SK-N-SH (cell line): ENCODE data around the gene MYLK3. TPM values are rescaled to one million over a fixed set of nuclear protein-coding genes. Genes with fewer than 3 reads are reported as not detected.

Experiments
- CTCF ChIA-PET: fragments of 300-600, 350-600 bp; formaldehyde crosslinking; extraction: SDS; loops from one replicate; lab custom pipeline; 2021; lab: Yijun Ruan, JAX
- POLR2A ChIA-PET: fragments of 350-600 bp; sonication (Branson Sonifier 250); formaldehyde crosslinking; extraction: SDS; loops from one replicate; lab custom pipeline; 2020; ENCODE audit warnings: antibody characterized with exemption, inconsistent platforms; lab: Yijun Ruan, JAX
- DNase-seq: peaks from one replicate; pipeline ENCODE4 v3.0.0; 2012
- H2AFZ ChIP-seq: fragments of 200-600 bp; sonication (generic); 2 replicates; pipeline ENCODE4 v1.8.1; 2016; ENCODE audit warnings: antibody characterized with exemption, mild to moderate bottlenecking, low read depth
- H3F3A ChIP-seq: fragments of 200-600 bp; sonication (generic); replicated peaks from 2 replicates; pipeline ENCODE3; 2016; ENCODE audit warnings: antibody characterized with exemption, mild to moderate bottlenecking; ENCODE audit not compliant: insufficient read depth
- H3K27ac ChIP-seq, 2 experiments: fragments of 200-500 bp in 1 of 2; fragments of 200-600 bp in 1 of 2; sonication (Bioruptor generic) in 1 of 2; sonication (generic), shearing (Covaris generic) in 1 of 2; 2 replicates each; pipeline versions ENCODE4 v1.5.1 to v1.6.1; 2014 to 2016; ENCODE audit warnings: low read depth in 2 of 2, inconsistent platforms in 1 of 2, low read length in 1 of 2, mild to moderate bottlenecking in 1 of 2, mixed read lengths in 1 of 2
- H3K27me3 ChIP-seq: fragments of 200-600 bp; sonication (generic), shearing (Covaris generic); 2 replicates; pipeline ENCODE4 v1.6.1; 2016; ENCODE audit warnings: mixed run types; ENCODE audit not compliant: insufficient read depth
- H3K36me3 ChIP-seq, 2 experiments: fragments of 200-500 bp in 1 of 2; fragments of 200-600 bp in 1 of 2; sonication (Bioruptor generic) in 1 of 2; sonication (generic) in 1 of 2; replicated peaks in 1 of 2; 2 replicates each; pipeline versions ENCODE3 to v1.5.1; 2014 to 2016; ENCODE audit warnings: low read length in 1 of 2, mild to moderate bottlenecking in 1 of 2; ENCODE audit not compliant: insufficient read depth in 2 of 2, control insufficient read depth in 1 of 2
- H3K4me1 ChIP-seq, 2 experiments: fragments of 200-500 bp in 1 of 2; fragments of 200-600 bp in 1 of 2; sonication (Bioruptor generic) in 1 of 2; sonication (generic), shearing (Covaris generic) in 1 of 2; 2 replicates each; pipeline versions ENCODE4 v1.5.1 to v1.6.1; 2014 to 2016; ENCODE audit warnings: low read depth in 1 of 2, low read length in 1 of 2, mixed run types in 1 of 2; ENCODE audit not compliant: insufficient read depth in 2 of 2, control insufficient read depth in 1 of 2
- H3K4me2 ChIP-seq: fragments of 200-600 bp; sonication (generic), shearing (Covaris generic); 2 replicates; pipeline ENCODE4 v1.6.1; 2017; ENCODE audit warnings: mixed run types
- H3K4me3 ChIP-seq, 2 experiments: fragments of 200-500 bp in 1 of 2; fragments of 200-600 bp in 1 of 2; sonication (Bioruptor generic) in 1 of 2; sonication (generic), shearing (Covaris generic) in 1 of 2; 2 replicates each; pipeline versions ENCODE4 v1.5.1 to v1.8.1; 2014 to 2016; ENCODE audit warnings: low read depth in 2 of 2, inconsistent platforms in 1 of 2, low read length in 1 of 2, mild to moderate bottlenecking in 1 of 2, mixed read lengths in 1 of 2, moderate library complexity in 1 of 2
- H3K79me2 ChIP-seq: fragments of 200-600 bp; sonication (generic); 2 replicates; pipeline ENCODE4 v1.8.1; 2017; ENCODE audit warnings: mild to moderate bottlenecking; ENCODE audit not compliant: insufficient read depth
- H3K9ac ChIP-seq: fragments of 200-600 bp; sonication (generic); 2 replicates; pipeline ENCODE4 v1.6.1; 2017; ENCODE audit warnings: mixed run types
- H3K9me2 ChIP-seq: fragments of 200-600 bp; sonication (generic); 2 replicates; pipeline ENCODE4 v1.6.1; 2017; ENCODE audit warnings: mixed run types
- H3K9me3 ChIP-seq: fragments of 200-600 bp; sonication (generic); 2 replicates; pipeline ENCODE4 v1.6.1; 2017; ENCODE audit warnings: mixed run types, mild to moderate bottlenecking, moderate library complexity
- H4K20me1 ChIP-seq: fragments of 200-600 bp; sonication (generic); 2 replicates; pipeline ENCODE4 v1.6.1; 2017; ENCODE audit warnings: mild to moderate bottlenecking, mixed run types; ENCODE audit not compliant: insufficient read depth
- ELF1 ChIP-seq: IDR thresholded peaks from 2 replicates; pipeline ENCODE4 v1.4.0; 2012
- FOSL2 ChIP-seq: IDR thresholded peaks from 2 replicates; pipeline ENCODE4 v1.4.0; 2012; ENCODE audit warnings: low read depth, mild to moderate bottlenecking, moderate library complexity, borderline replicate concordance
- FOXM1 ChIP-seq: IDR thresholded peaks from 2 replicates; pipeline ENCODE4 v1.4.0; 2012; ENCODE audit warnings: low read depth, mild to moderate bottlenecking
- GABPA ChIP-seq: IDR thresholded peaks from 2 replicates; pipeline ENCODE4 v1.4.0; 2012; ENCODE audit warnings: low read depth, mild to moderate bottlenecking
- MXI1 ChIP-seq: IDR thresholded peaks from 2 replicates; pipeline ENCODE4 v1.6.1; 2012; ENCODE audit warnings: mild to moderate bottlenecking, low read depth, low read length, improper control_type of control experiment
- NFIC ChIP-seq: IDR thresholded peaks from 2 replicates; pipeline ENCODE4 v1.4.0; 2012; ENCODE audit warnings: borderline replicate concordance
- POLR2AphosphoS5 ChIP-seq: IDR thresholded peaks from 2 replicates; pipeline ENCODE4 v1.6.1; 2012; ENCODE audit warnings: low read depth, low read length
- RCOR1 ChIP-seq: fragments of 150-350 bp; IDR thresholded peaks from 2 replicates; pipeline ENCODE4 v1.6.1; 2017; ENCODE audit warnings: antibody characterized with exemption, low read length
- SIN3A ChIP-seq: IDR thresholded peaks from 2 replicates; pipeline ENCODE4 v1.6.1; 2012; ENCODE audit warnings: low read depth, mild to moderate bottlenecking, low read length, moderate library complexity, borderline replicate concordance
- SMC3 ChIP-seq: IDR thresholded peaks from 2 replicates; pipeline ENCODE4 v1.6.1; 2012; ENCODE audit warnings: low read depth, low read length, improper control_type of control experiment
- TAF1 ChIP-seq: IDR thresholded peaks from 2 replicates; pipeline ENCODE4 v1.6.1; 2012; ENCODE audit warnings: low read depth, mild to moderate bottlenecking, low read length, moderate library complexity, borderline replicate concordance
- WGBS: methylation state at CpG from one replicate; pipeline ENCODE4 v1.1.6; 2017; ENCODE audit warnings: low lambda C conversion rate; 5-methylcytosine and 5-hydroxymethylcytosine counted together
- polyA plus RNA-seq, 3 experiments: library from polyadenylated mRNA; depleted of rRNA; stranded (reverse); fragments of >200 nt; gene quantifications; 2 replicates each; pipeline ENCODE4 v1.2.3, GENCODE V29; 2012
- TF ChIP-seq, protein P1 (sequence below): IDR thresholded peaks from 2 replicates; pipeline ENCODE4 v1.6.1; 2012; ENCODE audit warnings: mild to moderate bottlenecking, low read depth, low read length, moderate library complexity
- TF ChIP-seq, protein P2 (sequence below): IDR thresholded peaks from 2 replicates; pipeline ENCODE4 v1.4.0; 2012; ENCODE audit warnings: low read depth, borderline replicate concordance
- TF ChIP-seq, protein P3 (sequence below): fragments of 150-350 bp; IDR thresholded peaks from 2 replicates; pipeline ENCODE4 v1.6.1; 2016; ENCODE audit warnings: mild to moderate bottlenecking, low read depth, low read length
- TF ChIP-seq, protein P4 (sequence below): fragments of 200-600 bp; sonication (generic); IDR thresholded peaks from 2 replicates; pipeline ENCODE4 v1.6.1; 2017; ENCODE audit warnings: antibody characterized with exemption, mild to moderate bottlenecking, moderate library complexity

The MYLK3 gene
- polyA plus RNA-seq, 1 of the 3 experiments (the other 2 are of a cell fraction) = 0.05 TPM

DNA sequence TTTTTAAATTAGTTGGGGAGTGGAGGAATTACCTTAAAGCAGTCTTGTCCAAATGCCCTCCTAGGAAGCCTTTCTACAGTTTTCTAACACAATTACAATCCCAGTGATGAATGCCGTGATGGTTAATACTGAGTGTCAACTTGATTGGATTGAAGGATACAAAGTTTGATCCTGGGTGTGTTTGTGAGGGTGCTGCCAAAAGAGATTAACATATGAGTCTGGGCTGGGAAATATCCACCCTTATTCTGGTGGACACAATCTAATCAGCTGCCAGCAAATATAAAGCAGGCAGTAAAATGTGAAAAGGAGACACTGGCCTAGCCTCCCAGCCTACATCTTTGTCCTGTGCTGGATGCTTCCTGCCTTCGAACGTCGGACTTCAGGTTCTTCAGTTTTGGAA is 46.5 kb downstream of the MYLK3 start:
- peaks cover 9 to 12% of the 10 kb centered on the region in 2 experiments for H3K36me3 ChIP-seq
- H3K4me3 ChIP-seq = no peak overlapping the region
- no peaks in the 10 kb centered on the region for H3K4me1 ChIP-seq
- H3K27me3 ChIP-seq = no peaks in the 10 kb centered on the region
- H3K4me2 ChIP-seq = no peak overlapping the region
- no peaks in the 10 kb centered on the region for H3K79me2 ChIP-seq
- ChIA-PET POLR2A (no interaction called here), CTCF (interaction anchor here (1.4 to 3.1 kb wide), 2 partner anchors 9 to 12 kb away, joined by 5 to 12 read pairs; partner anchors contain the start of gene ORC6)
- no peak overlapping the region for H3K9ac ChIP-seq
- no peaks in the 10 kb centered on the region for H4K20me1 ChIP-seq
- no peak for TF ChIP-seq GABPA
- TF ChIP-seq, protein P1, sequence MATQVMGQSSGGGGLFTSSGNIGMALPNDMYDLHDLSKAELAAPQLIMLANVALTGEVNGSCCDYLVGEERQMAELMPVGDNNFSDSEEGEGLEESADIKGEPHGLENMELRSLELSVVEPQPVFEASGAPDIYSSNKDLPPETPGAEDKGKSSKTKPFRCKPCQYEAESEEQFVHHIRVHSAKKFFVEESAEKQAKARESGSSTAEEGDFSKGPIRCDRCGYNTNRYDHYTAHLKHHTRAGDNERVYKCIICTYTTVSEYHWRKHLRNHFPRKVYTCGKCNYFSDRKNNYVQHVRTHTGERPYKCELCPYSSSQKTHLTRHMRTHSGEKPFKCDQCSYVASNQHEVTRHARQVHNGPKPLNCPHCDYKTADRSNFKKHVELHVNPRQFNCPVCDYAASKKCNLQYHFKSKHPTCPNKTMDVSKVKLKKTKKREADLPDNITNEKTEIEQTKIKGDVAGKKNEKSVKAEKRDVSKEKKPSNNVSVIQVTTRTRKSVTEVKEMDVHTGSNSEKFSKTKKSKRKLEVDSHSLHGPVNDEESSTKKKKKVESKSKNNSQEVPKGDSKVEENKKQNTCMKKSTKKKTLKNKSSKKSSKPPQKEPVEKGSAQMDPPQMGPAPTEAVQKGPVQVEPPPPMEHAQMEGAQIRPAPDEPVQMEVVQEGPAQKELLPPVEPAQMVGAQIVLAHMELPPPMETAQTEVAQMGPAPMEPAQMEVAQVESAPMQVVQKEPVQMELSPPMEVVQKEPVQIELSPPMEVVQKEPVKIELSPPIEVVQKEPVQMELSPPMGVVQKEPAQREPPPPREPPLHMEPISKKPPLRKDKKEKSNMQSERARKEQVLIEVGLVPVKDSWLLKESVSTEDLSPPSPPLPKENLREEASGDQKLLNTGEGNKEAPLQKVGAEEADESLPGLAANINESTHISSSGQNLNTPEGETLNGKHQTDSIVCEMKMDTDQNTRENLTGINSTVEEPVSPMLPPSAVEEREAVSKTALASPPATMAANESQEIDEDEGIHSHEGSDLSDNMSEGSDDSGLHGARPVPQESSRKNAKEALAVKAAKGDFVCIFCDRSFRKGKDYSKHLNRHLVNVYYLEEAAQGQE = no peak
- TF ChIP-seq, protein P2, sequence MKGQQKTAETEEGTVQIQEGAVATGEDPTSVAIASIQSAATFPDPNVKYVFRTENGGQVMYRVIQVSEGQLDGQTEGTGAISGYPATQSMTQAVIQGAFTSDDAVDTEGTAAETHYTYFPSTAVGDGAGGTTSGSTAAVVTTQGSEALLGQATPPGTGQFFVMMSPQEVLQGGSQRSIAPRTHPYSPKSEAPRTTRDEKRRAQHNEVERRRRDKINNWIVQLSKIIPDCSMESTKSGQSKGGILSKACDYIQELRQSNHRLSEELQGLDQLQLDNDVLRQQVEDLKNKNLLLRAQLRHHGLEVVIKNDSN = no peak
- TF ChIP-seq MXI1 = no peak
- TF ChIP-seq, protein P3, sequence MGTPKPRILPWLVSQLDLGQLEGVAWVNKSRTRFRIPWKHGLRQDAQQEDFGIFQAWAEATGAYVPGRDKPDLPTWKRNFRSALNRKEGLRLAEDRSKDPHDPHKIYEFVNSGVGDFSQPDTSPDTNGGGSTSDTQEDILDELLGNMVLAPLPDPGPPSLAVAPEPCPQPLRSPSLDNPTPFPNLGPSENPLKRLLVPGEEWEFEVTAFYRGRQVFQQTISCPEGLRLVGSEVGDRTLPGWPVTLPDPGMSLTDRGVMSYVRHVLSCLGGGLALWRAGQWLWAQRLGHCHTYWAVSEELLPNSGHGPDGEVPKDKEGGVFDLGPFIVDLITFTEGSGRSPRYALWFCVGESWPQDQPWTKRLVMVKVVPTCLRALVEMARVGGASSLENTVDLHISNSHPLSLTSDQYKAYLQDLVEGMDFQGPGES = no peak
- TF ChIP-seq NFIC = no peak
- no peak for TF ChIP-seq ELF1
- no peak for TF ChIP-seq SIN3A
- no peak for TF ChIP-seq POLR2AphosphoS5
- TF ChIP-seq RCOR1 = no peak
- TF ChIP-seq FOSL2 = no peak
- no peak for TF ChIP-seq TAF1
- TF ChIP-seq SMC3 = no peak
- TF ChIP-seq, protein P4, sequence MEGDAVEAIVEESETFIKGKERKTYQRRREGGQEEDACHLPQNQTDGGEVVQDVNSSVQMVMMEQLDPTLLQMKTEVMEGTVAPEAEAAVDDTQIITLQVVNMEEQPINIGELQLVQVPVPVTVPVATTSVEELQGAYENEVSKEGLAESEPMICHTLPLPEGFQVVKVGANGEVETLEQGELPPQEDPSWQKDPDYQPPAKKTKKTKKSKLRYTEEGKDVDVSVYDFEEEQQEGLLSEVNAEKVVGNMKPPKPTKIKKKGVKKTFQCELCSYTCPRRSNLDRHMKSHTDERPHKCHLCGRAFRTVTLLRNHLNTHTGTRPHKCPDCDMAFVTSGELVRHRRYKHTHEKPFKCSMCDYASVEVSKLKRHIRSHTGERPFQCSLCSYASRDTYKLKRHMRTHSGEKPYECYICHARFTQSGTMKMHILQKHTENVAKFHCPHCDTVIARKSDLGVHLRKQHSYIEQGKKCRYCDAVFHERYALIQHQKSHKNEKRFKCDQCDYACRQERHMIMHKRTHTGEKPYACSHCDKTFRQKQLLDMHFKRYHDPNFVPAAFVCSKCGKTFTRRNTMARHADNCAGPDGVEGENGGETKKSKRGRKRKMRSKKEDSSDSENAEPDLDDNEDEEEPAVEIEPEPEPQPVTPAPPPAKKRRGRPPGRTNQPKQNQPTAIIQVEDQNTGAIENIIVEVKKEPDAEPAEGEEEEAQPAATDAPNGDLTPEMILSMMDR = no peak
- no peak for TF ChIP-seq FOXM1
- TF ChIP-seq, all 33 proteins: peak for 0
- Histone ChIP-seq H3K9me2 (no peaks in the 10 kb centered on the region), H3F3A (no peaks in the 10 kb centered on the region), H2AFZ (no peak overlapping the region), H3K9me3 (no peaks in the 10 kb centered on the region), H3K27ac (no peak overlapping the region)
- 99% methylated on average over 4 of the region's 4 CpGs for WGBS
- no peak for DNase-seq
